SK-N-MC (cell line): ENCODE data around the gene NDUFA8.

Experiments
- EZH2 ChIP-seq: fragments of 200-600 bp; sonication (generic); IDR thresholded peaks from one replicate; pipeline ENCODE4 v1.6.1; 2017; ENCODE audit warnings: antibody characterized with exemption
- FOXP2 ChIP-seq: optimal IDR thresholded peaks from 2 replicates; pipeline ENCODE3; 2011; ENCODE audit warnings: mild to moderate bottlenecking, moderate library complexity; ENCODE audit not compliant: insufficient read depth; ENCODE audit errors: extremely low read length, control extremely low read depth
- POLR2AphosphoS5 ChIP-seq: IDR thresholded peaks from 2 replicates; pipeline ENCODE4 v1.6.1; 2012; ENCODE audit warnings: mild to moderate bottlenecking, low read depth, low read length, borderline replicate concordance

DNA sequence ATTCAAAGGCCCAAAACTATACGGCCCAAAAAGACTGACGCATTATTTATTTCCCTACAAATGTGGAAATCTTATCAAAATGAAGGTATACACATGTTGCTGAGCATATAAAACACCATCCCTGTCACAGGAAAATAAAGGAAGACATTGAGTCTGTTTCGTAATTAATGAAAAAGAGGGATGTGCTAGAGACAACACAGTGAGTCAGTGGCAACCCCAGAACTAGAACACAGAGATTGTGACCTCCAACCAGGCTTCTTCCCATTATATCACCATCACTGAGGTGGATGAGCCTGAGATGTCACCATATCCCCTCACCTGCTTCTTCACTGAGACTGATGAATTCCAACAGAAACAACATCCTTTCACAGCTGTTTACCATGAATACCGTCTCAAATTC is 3.8 kb downstream of the NDUFA8 start:
- TF ChIP-seq POLR2AphosphoS5 (no peak), EZH2 (no peak), FOXP2 (no peak)
